Measurements from ENCODE around the gene ACAD10.

- TF ChIP-seq CTCF (IDR thresholded peaks at IDR 0.05; ENCODE audit: low read depth, low read length) (no peak), POLR2A (IDR thresholded peaks at IDR 0.05; ENCODE audit: extremely low read depth, insufficient read length) (no peak)
Measured at GRCh38 chr12:111645433-111645832, 40.4 kb upstream of the ACAD10 start.

Data from NB4 (cell line).